HG03280 (cell line): ENCODE results near the gene CDADC1.

Experiments
- ATAC-seq: cut with Tn5 transposase; IDR thresholded peaks from one replicate; pipeline ENCODE4 v1.9.1; 2021; ENCODE audit warnings: mild to moderate bottlenecking, moderate library complexity; ENCODE audit not compliant: unreplicated experiment

Gene CDADC1

DNA sequence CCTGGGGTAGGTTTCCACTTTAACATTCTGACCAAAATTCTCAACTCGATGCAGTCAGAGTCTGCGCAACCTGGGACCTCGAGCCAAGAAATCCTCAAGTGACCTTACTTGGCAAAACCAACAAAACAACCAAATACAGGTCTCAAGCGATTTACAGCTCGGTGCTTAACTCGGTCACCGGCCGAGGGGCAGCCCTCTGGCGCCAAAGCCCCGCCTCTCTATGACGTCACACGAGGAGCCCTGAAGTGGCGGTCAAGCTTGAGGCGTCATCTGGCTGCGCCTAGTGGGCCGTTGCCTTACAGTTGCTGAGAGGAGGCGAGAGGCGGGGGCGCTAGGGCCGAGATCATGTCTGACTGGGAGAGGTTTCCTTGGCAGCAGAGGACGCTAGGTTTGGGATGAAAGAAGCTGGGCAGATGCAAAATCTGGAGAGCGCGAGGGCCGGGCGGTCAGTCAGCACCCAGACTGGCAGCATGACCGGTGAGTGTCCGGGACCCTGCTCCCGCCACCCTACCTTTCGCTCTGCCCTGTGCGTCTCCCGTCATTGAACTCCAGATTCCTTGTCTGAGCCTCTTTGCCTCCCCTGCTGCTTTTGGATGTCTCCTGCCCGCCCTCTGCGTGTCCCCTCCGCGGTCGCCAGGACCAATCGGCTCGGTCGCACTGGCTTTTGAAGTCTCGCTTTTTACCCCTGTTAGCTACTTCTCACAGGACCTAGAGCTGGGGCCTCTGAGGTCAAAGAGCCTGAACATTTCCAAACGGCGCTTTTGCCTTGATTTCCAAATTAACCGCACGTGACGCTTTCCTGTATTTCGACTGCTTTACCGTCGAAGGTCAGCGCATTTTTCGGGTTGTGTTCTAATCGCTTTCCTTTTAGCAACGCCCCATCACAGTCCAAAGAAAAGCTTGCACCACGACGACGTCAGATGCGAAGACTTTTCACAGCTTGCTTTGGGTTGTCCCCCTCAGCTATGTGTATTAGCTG lies at the start of gene CDADC1:
TSS of gene CDADC1 (plus strand) at position 283 of the 979 bp plus-strand sequence. CDS start at position 396, 113 bp downstream.
- peak; percentile 99 for ATAC-seq

DNA sequence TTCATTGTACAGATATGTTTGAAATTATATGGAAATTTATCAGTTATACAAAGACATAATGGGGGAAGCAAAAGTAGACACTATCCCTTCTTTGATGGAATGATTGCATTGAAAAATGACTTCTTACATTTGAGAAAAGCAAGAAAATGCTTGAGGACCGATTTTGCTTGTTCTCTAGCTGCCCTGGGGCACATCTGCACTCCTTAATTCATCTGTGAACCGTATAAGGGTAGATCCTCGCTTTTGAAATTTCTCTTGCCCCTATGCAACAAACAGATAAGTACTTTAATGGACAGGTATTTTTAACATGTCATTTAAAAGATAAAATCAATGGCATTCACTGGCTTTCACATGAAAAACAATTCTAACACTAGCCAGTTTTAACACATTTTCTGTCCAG lies 41.1 kb upstream of the CDADC1 start:
- ATAC-seq = no peak

DNA sequence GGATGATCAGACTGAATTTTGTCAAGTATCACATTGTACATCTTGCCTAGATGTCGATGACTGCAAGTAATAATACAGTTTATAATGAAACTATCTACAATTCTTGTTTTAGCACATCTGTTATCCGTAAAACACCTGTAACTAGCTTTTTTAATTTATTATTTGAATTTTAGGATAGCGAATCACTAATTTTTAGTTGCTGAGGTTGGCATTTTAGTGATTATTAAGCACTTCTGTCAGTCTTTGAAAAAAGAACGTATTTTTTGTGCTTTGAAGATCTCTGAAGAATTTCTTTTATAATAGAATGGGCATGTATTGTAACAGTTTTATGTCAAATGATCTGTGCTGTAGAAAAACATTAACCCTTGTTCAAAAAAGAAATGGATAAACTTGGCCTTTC lies 39.1 kb upstream of the CDADC1 start:
- no peak for ATAC-seq

DNA sequence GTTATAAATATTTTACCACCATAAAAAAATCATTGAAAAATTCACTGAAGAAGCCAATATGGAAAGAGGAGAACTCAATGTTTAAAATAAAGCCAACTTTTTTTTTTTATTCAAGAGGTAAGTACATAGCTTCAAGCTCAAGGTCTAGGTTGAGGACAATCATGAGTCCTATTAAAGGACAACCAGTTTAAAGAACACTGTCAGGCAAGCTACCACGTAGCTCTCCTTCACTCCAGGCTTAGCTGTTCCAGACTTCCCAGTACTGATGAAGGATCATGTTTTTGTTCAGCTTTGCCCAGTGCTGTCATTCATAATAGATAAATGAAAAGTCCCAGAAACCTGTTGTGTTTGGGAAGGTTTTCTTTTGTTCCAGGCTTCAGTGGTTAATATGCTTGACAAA lies 37.6 kb upstream of the CDADC1 start:
- ATAC-seq = no peak

DNA sequence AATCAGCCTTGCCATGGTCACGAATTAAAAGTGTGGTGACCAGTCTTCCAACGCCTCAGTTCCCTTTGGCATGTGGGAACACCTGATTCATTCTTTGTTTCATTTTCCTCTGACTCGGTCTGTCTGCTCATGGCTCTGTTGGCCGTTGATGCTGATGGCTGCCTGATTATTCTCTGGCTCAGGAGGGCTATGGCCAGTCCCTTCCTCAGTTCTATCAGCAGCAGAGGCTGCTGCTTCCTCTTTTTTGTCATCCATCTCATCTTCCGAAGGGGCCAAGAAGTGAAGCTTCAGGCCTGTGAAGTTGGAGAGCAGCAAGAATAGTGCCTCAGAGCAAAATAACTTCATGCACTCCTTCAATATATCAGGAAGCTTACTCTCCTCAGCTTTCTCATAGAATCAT lies 37.1 kb upstream of the CDADC1 start:
- ATAC-seq = no peak

DNA sequence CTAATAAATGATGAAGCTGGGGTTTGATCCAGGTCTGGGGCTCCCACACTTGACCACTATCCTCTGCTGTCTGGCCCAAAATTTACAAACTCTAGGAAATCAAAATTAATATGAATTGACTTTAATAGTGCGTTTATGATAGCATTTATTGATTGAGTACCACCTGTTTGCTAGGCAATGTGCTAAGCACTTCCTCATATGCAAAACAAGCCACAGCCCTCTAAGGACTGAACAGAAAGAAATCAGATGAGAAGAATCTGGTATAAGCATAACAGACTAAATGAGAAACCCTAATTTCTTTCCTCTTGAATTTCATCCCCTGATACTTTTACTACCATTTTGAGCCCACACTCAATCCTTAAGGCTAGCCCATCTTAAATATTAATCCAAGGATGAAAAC lies 34.2 kb upstream of the CDADC1 start:
- ATAC-seq = no peak

DNA sequence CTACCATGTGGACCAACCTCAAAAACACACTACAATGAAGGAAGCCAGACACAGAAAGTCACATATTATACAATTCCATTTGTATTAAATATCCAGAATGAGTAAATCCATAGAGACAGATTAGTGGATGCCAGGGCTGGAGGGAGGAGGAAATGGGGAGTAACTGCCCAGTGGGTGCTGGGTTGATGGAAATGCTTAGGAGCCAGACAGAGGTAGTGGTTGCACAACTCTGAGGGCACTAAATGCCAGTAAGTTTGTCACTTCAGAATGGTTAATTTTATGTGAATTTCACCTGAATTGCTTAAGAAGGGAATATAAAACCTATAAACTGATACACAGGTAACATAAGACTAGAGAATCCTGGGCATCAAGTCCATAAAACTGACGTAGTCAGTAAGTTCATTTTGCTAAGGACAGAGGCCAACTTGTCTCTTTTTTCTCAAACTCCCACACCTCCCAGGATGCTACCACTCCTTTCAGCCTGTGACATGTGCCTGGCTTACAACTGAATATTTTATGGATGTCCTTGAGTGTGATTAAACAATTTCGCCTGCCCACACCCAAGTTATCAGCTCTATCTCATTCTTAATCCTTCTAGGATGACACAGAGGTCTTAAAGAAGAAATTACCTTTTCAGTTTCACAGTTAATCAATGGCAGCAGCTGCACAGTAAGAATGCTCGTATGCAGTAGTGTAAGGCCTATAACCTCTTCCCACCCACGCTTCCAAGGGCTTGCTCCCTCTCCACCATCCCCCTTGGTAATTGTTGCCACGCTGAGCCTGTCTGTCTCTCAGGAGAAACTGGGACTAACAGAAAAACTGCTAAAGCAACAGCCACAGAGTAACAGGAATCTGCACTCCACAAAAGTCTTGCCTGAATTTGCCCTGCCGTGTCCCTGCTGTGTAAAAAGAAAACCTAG lies 33.5 kb upstream of the CDADC1 start:
- ATAC-seq = no peak

DNA sequence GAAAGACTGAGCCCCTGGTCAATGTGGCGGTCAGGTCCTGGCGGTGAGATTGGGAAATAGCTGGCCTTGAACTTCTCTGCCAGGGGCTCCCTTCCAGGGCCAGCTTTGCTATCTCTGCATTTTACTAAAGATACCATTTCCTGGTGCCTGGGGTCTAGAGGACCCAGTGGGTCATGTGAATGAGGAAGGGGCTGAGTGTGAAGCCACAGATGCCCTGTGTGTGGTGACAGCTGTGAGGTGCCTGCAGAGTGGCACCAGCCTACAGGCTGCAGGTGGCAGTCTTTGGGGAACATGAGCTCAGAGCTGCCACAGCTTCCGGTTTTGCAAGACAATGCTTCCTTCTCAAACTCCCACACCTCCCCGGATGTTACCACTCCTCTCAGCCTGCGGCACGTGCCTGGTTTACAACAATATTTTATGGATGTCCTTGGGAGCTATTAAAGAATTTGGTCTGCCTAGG lies 32.8 kb upstream of the CDADC1 start:
- no peak for ATAC-seq

DNA sequence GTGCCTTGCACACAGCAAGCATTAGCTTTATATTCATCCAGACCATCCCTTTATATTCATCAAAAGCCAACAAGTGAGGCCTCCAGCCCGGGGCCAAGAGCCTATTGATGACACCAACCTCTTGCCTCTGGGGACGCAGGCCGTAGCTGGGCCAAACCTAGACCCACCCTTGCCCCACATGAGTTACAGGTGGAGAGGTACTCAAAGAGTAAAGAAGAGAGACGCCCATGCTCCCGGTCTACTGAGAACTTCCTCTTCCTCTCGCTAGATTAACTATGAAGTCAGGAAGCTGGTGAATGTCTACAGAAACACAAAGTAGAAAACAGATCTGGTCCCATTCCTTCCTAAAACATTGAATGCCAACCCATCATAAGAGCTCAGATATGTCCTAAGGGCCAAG lies 31.4 kb upstream of the CDADC1 start:
- no peak for ATAC-seq

DNA sequence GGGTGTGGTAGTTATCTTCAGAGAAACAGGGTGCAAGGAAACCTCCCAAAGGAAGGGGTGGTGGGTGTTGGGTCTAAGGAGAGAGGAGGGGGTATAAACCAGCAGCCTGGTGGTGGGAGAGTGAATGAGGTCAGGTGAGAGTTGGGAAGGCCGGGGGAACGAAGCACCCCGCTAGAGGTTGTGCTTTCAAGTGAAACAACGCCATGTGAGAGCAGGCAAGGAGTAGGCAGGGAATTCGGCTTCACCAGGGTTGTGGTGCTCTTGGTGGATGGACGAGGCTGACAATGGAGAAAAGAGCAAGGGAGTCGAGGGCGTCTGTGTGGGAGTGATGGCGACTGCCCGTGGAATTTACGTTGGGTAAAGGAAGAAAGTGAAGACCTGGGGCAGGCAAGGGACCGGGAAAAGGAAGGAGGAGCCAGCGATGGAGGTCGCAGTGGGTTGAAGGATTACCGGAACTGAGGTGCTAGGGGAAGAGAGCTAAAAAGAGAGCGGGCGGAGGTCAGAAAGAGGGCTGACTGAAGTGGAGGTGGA lies 29.7 kb upstream of the CDADC1 start:
- ATAC-seq = no peak

DNA sequence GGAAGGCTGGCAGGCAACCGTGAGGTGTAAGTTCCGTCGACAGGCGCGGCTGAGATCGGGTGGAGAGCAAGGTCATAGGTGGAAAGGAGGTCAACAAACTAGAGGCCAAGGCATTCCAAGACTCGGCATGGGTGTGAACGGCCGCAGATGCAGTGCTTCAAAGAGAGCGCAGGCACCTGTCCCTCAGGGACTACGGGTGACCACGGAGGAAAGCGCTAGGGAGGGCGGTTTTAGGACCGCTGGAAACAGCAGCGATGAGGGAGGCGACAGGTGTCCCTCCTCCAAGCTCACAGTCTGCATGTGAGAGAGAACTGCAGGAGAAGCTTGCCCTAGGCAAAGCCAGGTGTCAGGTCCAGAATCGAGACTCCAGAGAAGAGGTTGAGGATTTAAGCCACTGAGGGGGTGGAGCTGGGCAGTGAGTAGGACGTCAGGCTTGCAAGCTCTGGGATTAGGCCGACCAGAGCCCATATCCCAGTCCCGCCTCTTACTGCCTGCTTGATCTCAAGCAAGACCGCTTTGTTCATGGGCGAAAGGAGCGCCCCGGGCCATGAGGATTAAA lies 29.2 kb upstream of the CDADC1 start:
- no peak for ATAC-seq

DNA sequence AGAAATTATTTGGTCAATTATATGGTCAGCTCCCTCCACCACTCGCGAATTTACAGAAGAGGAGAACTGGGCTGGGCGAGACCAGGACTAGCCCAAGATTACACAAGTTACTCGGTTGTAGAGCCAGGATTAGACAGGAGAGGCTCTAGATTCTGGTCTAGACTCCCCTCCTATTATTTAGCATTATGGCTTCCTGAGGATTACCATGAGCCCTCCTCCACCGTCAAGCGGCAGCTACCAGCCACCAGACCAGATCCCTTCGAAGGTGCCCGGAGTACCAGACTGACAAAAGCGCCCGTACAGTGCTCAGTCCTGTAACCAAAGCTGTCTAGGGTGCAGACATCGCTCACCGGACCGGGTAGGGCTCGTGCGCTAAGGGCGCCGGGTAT lies 28.1 kb upstream of the CDADC1 start:
- ATAC-seq = no peak

DNA sequence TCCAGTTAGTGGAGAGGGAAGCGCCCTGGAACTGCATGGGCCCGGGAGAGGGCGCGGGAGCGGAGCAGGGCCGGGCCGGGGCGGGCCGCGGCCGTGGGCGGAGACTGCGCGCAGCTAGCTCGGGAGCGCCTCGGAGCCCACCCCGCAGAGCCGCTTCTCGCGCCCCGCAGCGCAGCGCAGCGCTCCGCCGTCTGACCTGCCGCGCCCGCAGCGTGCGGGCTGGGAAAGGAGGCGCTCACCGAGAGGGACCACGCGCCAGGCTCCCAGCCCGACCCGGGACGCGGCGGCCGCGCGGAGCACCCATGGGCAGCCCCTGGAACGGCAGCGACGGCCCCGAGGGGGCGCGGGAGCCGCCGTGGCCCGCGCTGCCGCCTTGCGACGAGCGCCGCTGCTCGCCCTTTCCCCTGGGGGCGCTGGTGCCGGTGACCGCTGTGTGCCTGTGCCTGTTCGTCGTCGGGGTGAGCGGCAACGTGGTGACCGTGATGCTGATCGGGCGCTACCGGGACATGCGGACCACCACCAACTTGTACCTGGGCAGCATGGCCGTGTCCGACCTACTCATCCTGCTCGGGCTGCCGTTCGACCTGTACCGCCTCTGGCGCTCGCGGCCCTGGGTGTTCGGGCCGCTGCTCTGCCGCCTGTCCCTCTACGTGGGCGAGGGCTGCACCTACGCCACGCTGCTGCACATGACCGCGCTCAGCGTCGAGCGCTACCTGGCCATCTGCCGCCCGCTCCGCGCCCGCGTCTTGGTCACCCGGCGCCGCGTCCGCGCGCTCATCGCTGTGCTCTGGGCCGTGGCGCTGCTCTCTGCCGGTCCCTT lies 27.5 kb upstream of the CDADC1 start, which contains the start of gene MLNR:
TSS of gene MLNR (plus strand) at position 303 of the 820 bp plus-strand sequence. CDS start at position 303, 0 bp downstream.
- ATAC-seq = no peak

DNA sequence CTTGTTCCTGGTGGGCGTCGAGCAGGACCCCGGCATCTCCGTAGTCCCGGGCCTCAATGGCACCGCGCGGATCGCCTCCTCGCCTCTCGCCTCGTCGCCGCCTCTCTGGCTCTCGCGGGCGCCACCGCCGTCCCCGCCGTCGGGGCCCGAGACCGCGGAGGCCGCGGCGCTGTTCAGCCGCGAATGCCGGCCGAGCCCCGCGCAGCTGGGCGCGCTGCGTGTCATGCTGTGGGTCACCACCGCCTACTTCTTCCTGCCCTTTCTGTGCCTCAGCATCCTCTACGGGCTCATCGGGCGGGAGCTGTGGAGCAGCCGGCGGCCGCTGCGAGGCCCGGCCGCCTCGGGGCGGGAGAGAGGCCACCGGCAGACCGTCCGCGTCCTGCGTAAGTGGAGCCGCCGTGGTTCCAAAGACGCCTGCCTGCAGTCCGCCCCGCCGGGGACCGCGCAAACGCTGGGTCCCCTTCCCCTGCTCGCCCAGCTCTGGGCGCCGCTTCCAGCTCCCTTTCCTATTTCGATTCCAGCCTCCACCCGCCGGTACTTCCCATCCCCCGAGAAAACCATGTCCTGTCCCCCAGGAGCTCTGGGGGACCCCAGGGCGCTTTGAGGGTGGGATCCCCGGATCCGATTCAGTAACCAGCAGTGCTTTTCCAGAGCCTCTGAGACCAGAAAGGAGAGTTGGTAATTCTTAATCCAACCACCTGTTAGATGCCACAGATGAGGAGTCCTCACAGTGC lies 26.7 kb upstream of the CDADC1 start:
- no peak for ATAC-seq

DNA sequence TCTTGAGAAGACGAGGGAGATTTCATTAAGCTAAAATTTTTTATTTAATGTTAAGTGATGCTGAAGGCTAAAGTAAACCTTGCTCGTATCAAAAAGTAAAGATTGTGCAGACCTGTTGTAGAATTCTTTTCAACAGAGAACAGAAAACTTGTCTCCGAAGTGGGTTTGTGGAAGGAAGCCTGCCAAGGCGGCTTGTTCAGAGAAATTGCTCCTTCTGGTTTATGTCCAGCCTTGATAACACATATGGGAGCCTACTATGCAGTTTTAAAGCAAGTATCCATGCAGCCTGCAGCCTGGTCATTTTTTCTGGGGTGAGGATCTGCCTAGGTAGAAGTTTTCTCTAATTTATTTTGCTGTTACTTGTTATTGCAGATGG lies 26.1 kb upstream of the CDADC1 start:
- no peak for ATAC-seq

DNA sequence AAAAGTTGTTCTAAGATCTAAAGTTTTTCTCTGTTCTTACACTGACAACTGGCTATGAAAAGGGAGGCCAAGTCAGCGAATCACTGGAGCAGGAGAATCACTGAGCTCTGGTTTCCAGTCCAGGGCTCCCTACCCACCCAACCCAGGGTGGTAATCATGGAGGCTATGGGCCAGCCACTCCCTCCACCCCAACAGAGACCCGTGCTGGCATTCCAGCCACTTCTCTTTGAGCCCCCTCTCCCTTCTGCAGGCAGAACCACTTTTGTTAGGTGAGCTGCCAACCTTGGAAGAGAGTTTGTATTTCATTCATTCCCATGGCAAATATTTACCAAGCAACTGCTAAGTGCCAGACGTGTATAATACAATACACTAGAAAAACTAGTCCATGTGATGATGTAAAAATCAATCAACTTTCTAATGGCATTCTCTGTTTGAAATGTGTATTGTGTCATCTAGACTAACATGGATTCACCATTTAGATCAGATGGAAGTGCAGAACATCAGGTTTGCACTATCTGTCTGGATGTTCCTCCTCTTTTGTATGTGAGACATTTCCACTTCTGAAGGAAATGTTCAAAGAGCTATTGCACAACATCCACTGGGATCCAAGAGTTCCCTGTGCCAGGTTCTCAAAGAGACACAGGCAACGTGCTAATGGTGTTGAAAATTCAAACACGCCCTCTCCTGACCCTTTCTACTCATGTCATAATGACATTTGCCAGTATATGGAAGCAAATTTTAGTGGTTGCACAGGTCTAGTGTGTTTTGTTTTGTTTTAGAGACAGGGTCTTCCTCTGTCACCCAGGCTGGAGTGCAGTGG lies 22.3 kb upstream of the CDADC1 start:
- no peak for ATAC-seq

DNA sequence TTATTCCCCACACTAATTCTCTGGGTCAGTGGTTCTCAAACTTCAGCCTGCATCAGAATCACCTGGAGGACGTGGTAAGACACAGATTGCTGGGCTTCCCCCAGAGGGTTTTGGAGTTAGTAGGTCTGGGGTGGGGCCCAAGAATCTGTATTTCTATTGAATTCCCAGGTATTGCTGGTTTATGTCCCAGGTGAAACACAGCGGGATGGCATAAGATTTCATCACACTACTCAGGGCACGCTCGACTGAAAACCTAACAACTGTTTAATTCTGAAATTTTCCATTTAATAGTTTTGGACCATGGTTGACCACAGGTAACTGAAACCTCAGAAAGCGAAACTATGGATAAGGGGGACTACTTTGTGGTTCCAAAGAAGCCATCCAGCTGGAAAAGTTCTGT lies 21.1 kb upstream of the CDADC1 start:
- ATAC-seq = no peak

DNA sequence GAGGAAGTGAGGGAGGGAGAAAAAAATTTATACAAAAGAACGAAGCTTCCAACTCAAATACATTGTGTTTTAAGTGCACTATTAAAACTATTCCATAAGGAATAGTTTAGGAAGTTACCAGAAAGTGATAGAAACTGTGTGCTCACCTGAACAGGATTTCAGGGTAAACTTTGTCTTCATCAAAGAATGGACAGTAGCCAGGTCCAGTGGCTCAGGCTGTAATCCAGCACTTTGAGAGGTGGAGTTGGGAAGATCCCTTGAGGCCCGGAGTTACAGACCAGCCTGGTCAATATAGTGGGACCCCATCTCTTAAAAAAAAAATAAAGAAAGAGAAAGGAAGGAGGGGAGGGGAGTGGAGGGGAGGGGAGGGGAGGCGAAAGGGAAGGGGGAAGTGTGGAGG lies 13.0 kb upstream of the CDADC1 start:
- ATAC-seq = no peak
